Embryonic facial prominence (tissue), 1 donor: ENCODE results near the gene ARNT2.
"Not testable (repeated sequence)": the region's sequence is repeated elsewhere in the genome, so short reads cannot be mapped to it uniquely, and the experiment has no call there.

Source experiments
- DNase-seq: peaks from one replicate; pipeline ENCODE4 v3.0.0-alpha.2; 2016; ENCODE audit errors: extremely low spot score

Gene ARNT2

GRCh38 chr15:80404057-80404760 is at the start of gene ARNT2:
Gene ARNT2 (plus strand): TSS chr15:80404382. CDS start chr15:80404516, 134 bp downstream.
- DNase-seq: no peak

GRCh38 chr15:80367094-80367493 is 37.1 kb upstream of the ARNT2 start:
- no peak for DNase-seq

- DNase-seq: no peak
Measured at GRCh38 chr15:80367661-80368060, 36.5 kb upstream of the ARNT2 start.

GRCh38 chr15:80371924-80372323 is 32.3 kb upstream of the ARNT2 start:
- DNase-seq: no peak

GRCh38 chr15:80374441-80374840 is 29.7 kb upstream of the ARNT2 start:
- DNase-seq: no peak

GRCh38 chr15:80375968-80376891 is 28.0 kb upstream of the ARNT2 start:
- no peak for DNase-seq

- DNase-seq: no peak
Measured at GRCh38 chr15:80379693-80380092, 24.5 kb upstream of the ARNT2 start.

GRCh38 chr15:80380154-80380553 is 24.0 kb upstream of the ARNT2 start:
- no peak for DNase-seq

GRCh38 chr15:80382285-80382684 is 21.9 kb upstream of the ARNT2 start:
- DNase-seq: no peak

GRCh38 chr15:80384432-80384831 is 19.8 kb upstream of the ARNT2 start:
- DNase-seq: no peak

- no peak for DNase-seq
Measured at GRCh38 chr15:80386151-80386550, 18.0 kb upstream of the ARNT2 start.

GRCh38 chr15:80388326-80388725 is 15.9 kb upstream of the ARNT2 start:
- no peak for DNase-seq

GRCh38 chr15:80389370-80389769 is 14.8 kb upstream of the ARNT2 start:
- no peak for DNase-seq

GRCh38 chr15:80390942-80391341 is 13.2 kb upstream of the ARNT2 start:
- not testable (repeated sequence) for DNase-seq

GRCh38 chr15:80395616-80396015 is 8.6 kb upstream of the ARNT2 start:
- DNase-seq: no peak

- no peak for DNase-seq
Measured at GRCh38 chr15:80396096-80396495, 8.1 kb upstream of the ARNT2 start.

GRCh38 chr15:80399508-80399907 is 4.7 kb upstream of the ARNT2 start:
- DNase-seq: no peak

- DNase-seq: no peak
Measured at GRCh38 chr15:80401456-80401855, 2.7 kb upstream of the ARNT2 start.

- no peak for DNase-seq
Measured at GRCh38 chr15:80402339-80402738, 1.8 kb upstream of the ARNT2 start.

- no peak for DNase-seq
Measured at GRCh38 chr15:80403712-80404056, 498 bp upstream of the ARNT2 start.

GRCh38 chr15:80404761-80405553 is 775 bp downstream of the ARNT2 start:
- no peak for DNase-seq

- DNase-seq: no peak
Measured at GRCh38 chr15:80405554-80405850, 1.3 kb downstream of the ARNT2 start.
